HepG2 (cell line): ENCODE results near the gene TTC4. TPM values are rescaled to one million over a fixed set of nuclear protein-coding genes. Genes with fewer than 3 reads are reported as not detected.

ENCODE experiments used
- ARID4A ChIP-seq: sonication (generic); formaldehyde crosslinking; IDR thresholded peaks from 2 replicates; pipeline ENCODE4 v1.5.0; 2020; ENCODE audit warnings: mild to moderate bottlenecking, missing genetic modification reagents, borderline replicate concordance
- ATAD3A ChIP-seq: sonication (generic); formaldehyde crosslinking; IDR thresholded peaks from 2 replicates; pipeline ENCODE4 v1.4.0; 2020; ENCODE audit warnings: missing genetic modification reagents
- ATF5 ChIP-seq: sonication (generic); formaldehyde crosslinking; IDR thresholded peaks from 2 replicates; pipeline ENCODE4 v1.4.0; 2020; ENCODE audit warnings: mild to moderate bottlenecking, low read depth, missing genetic modification reagents
- CENPX ChIP-seq: sonication (generic); formaldehyde crosslinking; IDR thresholded peaks from 2 replicates; pipeline ENCODE4 v1.9.0; 2021; ENCODE audit warnings: mild to moderate bottlenecking, missing genetic modification reagents, moderate library complexity
- FOSL2 ChIP-seq: sonication (generic); formaldehyde crosslinking; IDR thresholded peaks from 2 replicates; pipeline ENCODE4 v1.4.0; 2020; ENCODE audit warnings: missing genetic modification reagents
- GABPA ChIP-seq, 2 experiments: IDR thresholded peaks; 2 replicates each; pipeline ENCODE4 v1.6.1; 2011 to 2016; ENCODE audit warnings: low read depth in 2 of 2, low read length in 1 of 2, missing biosample characterization in 1 of 2, missing genetic modification characterization in 1 of 2
- GABPB1 ChIP-seq: IDR thresholded peaks from 2 replicates; pipeline ENCODE4 v1.6.1; 2016; ENCODE audit warnings: mild to moderate bottlenecking, missing genetic modification reagents, moderate library complexity, missing compliant biosample characterization
- HMG20A ChIP-seq: IDR thresholded peaks from 2 replicates; pipeline ENCODE4 v1.6.1; 2016; ENCODE audit warnings: borderline replicate concordance
- HNRNPL ChIP-seq: fragments of 200-400 bp; formaldehyde crosslinking; IDR thresholded peaks from 2 replicates; pipeline ENCODE4 v1.6.1; 2017; ENCODE audit warnings: mild to moderate bottlenecking, low read depth, low read length
- IKZF4 ChIP-seq: sonication (generic); formaldehyde crosslinking; IDR thresholded peaks from 2 replicates; pipeline ENCODE4 v1.5.1; 2020; ENCODE audit warnings: borderline replicate concordance, mild to moderate bottlenecking, low read depth, missing genetic modification reagents; ENCODE audit errors: not compliant biosample characterization
- KDM3A ChIP-seq: IDR thresholded peaks from 2 replicates; pipeline ENCODE4 v1.6.1; 2018; ENCODE audit warnings: low read depth, missing compliant biosample characterization
- NFKB2 ChIP-seq: sonication (generic); formaldehyde crosslinking; IDR thresholded peaks from 2 replicates; pipeline ENCODE4 v1.4.0; 2020; ENCODE audit warnings: missing genetic modification reagents, borderline replicate concordance
- RAD21 ChIP-seq: fragments of 450-650 bp; formaldehyde crosslinking; IDR thresholded peaks from 2 replicates; pipeline ENCODE4 v1.5.0; 2020; ENCODE audit warnings: mild to moderate bottlenecking
- REST ChIP-seq, 2 experiments: IDR thresholded peaks; 2 replicates each; pipeline ENCODE4 v1.6.1; 2011 to 2012; ENCODE audit warnings: low read length in 2 of 2, borderline replicate concordance in 1 of 2, low read depth in 1 of 2, mild to moderate bottlenecking in 1 of 2, moderate library complexity in 1 of 2
- RXRA ChIP-seq: sonication (generic); formaldehyde crosslinking; IDR thresholded peaks from 2 replicates; pipeline ENCODE4 v1.5.1; 2020; ENCODE audit warnings: missing genetic modification reagents
- SIX4 ChIP-seq: sonication (generic); formaldehyde crosslinking; IDR thresholded peaks from 2 replicates; pipeline ENCODE4 v1.4.0; 2020; ENCODE audit warnings: missing genetic modification reagents
- STAG1 ChIP-seq: sonication (generic); formaldehyde crosslinking; IDR thresholded peaks from 2 replicates; pipeline ENCODE4 v1.4.0; 2020; ENCODE audit warnings: missing genetic modification reagents
- ZNF572 ChIP-seq: sonication (generic); formaldehyde crosslinking; IDR thresholded peaks from 2 replicates; pipeline ENCODE4 v1.5.1; 2020; ENCODE audit warnings: mild to moderate bottlenecking, missing genetic modification reagents
- ZSCAN22 ChIP-seq: sonication (generic); formaldehyde crosslinking; IDR thresholded peaks from 2 replicates; pipeline ENCODE4 v1.4.0; 2020; ENCODE audit warnings: mild to moderate bottlenecking, missing genetic modification reagents
- polyA plus RNA-seq, 8 experiments: library from polyadenylated mRNA; depleted of rRNA in 3 of 8; stranded (reverse) in 7 of 8; unstranded in 1 of 8; fragments of >200 nt; fragmentation: Illumina TruSeq in 4 of 8; extraction: Trizol in 4 of 8; gene quantifications; 2 replicates each; pipeline versions ENCODE4 v1.2.1 to v1.2.3, GENCODE V29; 2011 to 2016; ENCODE audit warnings: low read depth in 4 of 8, missing spikeins in 1 of 8, mixed read lengths in 1 of 8; ENCODE audit not compliant: insufficient read depth in 1 of 8
- total RNA-seq, 5 experiments: library from RNA; depleted of rRNA; stranded (reverse); fragments of >200 nt; fragmentation: Illumina TruSeq; extraction: Trizol; gene quantifications; 2 replicates each; pipeline ENCODE4 v1.2.3, GENCODE V29; 2016; ENCODE audit warnings: low read depth in 1 of 5

TTC4 gene
- total and polyA plus RNA-seq, 2 of the 13 experiments (the other 11 are each of a cell fraction or from before 2014, with no cell fraction given) = 13.1 to 24.7 TPM

GRCh38 chr1:54671985-54672608 is 43.6 kb upstream of the TTC4 start (continued):
- TF ChIP-seq IKZF4 (no peak), ATF5 (CRISPR knock-in tag) (no peak), FOSL2 (CRISPR knock-in tag) (0 out of 2 replicates have a peak, but pooled peaks have one; percentile 10), REST (IDR thresholded peaks at IDR 0.05; ENCODE audit: borderline replicate concordance in 1 of 2, low read depth in 1 of 2, low read length in 2 of 2) (no peak), ZNF572 (CRISPR knock-in tag) (peak; percentile 100), NFKB2 (CRISPR knock-in tag) (no peak), ZSCAN22 (no peak), HNRNPL (no peak), ATAD3A (CRISPR knock-in tag) (no peak), RXRA (CRISPR knock-in tag) (no peak), CENPX (CRISPR knock-in tag) (no peak), ARID4A (CRISPR knock-in tag) (no peak), HMG20A (CRISPR knock-in tag) (no peak), GABPB1 (CRISPR knock-in tag) (peak; percentile 30; the same call in 1 of the 2 replicates), GABPA (IDR thresholded peaks at IDR 0.05; ENCODE audit: low read depth, low read length) (no peak), GABPA (CRISPR knock-in tag; IDR thresholded peaks at IDR 0.05; ENCODE audit: low read depth) (peak; percentile 63), STAG1 (CRISPR knock-in tag) (peak; percentile 88), RAD21 (CRISPR knock-in tag) (peak; percentile 85), KDM3A (no peak), SIX4 (CRISPR knock-in tag) (no peak)
